ENCODE results near the gene GLI3.

GRCh38 chr7:42154173-42154572 lies 82.8 kb downstream of the GLI3 start:
- TF ChIP-seq CTCF (IDR thresholded peaks at IDR 0.05) = no peak
- no peak for TF ChIP-seq POLR2A (IDR thresholded peaks at IDR 0.05)
